ENCODE data around the gene JAK3. TPM values are rescaled to one million over a fixed set of nuclear protein-coding genes. Genes with fewer than 3 reads are reported as not detected.

JAK3 gene
- total RNA-seq, 1 experiment from 2014 or later: 0.37 TPM

DNA sequence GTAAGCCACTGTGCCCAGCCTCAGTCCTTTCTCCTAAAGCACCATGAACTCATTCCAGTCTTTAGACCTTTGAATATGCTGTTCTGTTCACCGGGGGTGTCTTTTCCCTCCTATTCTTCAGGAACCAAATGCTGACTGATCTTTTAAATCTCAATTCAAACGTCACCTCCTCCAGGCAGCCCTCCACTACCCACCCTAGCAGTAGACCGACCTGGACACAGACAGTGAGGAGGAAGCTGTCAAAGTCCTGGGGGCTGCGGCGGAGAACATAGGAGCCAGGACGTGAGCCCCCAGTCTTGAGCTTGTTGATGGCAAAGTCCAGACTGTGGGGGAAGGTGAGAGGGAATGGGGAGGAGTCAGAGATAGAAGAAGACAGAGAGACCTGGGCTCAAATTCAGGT lies 7.8 kb downstream of the JAK3 start:
- no peak for DNase-seq (ENCODE audit: low spot score)

GRCh38 chr19:17837972-17838371 lies 9.8 kb downstream of the JAK3 start:
- no peak for DNase-seq (ENCODE audit: low spot score)

- no peak for DNase-seq (ENCODE audit: low spot score)
Observed at GRCh38 chr19:17836530-17836929, 11.3 kb downstream of the JAK3 start.

- DNase-seq (ENCODE audit: low spot score): no peak
Observed at GRCh38 chr19:17835182-17836006, 12.4 kb downstream of the JAK3 start.

GRCh38 chr19:17834350-17835181 lies 13.2 kb downstream of the JAK3 start:
- DNase-seq (ENCODE audit: low spot score): no peak

GRCh38 chr19:17832443-17833208 lies 15.2 kb downstream of the JAK3 start:
- no peak for DNase-seq (ENCODE audit: low spot score)

DNA sequence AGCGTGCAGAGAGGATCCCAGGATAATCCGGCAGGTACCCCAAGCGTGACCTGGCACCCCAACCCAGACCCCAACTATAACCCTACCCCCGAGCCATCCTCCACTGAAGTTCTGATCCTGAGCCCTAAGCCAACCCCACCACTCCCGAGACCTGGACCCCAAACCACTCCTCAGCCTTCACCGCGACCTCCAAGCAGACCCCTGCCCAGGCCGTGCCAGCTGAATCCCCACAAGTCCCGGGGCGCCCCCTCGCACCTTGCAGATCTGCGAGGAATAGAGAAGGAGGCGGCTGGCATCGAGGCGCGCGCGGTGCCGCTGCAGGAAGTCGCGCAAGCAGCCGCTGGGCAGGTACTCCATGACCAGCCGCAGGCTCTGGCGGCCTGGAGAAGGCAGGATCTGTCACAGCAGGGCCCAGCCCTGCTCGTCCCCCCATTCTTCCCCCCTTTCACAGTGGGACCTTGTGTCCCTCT lies 16.3 kb downstream of the JAK3 start:
- DNase-seq (ENCODE audit: low spot score): no peak

DNA sequence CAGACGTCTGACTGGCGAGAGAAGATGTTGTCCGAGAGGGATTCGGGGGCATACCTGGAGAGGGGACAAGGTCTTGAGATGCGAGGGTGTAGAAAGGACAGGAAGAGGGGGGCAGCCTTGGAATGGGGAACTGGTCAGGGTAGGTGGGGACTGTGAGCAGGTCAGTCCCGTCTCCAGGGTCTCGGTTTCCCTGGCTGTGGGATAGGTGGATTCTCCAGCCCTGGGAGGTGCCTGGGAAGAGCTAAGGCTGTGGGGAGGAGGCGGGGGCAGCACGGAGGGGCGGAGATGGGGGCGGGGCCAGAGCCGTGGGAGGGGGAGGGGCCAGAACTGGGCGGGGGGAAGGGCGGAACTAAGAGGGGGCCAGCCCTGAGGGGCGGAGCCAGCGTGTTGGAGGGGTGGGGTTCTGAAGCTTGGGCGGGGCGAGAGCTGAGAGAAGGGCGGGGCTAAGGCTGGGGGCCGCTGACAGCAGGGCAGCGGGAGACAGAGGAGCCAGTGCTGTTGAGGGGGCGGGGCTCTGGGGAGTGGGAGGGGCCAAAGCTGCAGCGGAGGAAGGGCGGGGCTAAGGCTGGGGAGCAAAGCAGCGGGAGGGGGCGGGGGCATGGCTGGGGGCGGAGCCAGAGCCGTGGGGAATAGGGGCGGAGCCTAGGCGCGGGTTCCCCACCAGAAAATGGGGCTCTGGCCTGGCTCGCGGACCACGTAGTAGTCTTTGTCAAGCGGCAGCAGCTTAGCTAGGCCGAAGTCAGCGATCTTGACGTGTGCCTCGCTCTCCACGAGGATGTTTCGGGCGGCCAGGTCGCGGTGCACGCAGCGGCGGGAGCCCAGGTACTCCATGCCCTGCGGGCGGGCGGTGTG lies 17.0 kb downstream of the JAK3 start:
- DNase-seq (ENCODE audit: low spot score): peak; percentile 54

DNA sequence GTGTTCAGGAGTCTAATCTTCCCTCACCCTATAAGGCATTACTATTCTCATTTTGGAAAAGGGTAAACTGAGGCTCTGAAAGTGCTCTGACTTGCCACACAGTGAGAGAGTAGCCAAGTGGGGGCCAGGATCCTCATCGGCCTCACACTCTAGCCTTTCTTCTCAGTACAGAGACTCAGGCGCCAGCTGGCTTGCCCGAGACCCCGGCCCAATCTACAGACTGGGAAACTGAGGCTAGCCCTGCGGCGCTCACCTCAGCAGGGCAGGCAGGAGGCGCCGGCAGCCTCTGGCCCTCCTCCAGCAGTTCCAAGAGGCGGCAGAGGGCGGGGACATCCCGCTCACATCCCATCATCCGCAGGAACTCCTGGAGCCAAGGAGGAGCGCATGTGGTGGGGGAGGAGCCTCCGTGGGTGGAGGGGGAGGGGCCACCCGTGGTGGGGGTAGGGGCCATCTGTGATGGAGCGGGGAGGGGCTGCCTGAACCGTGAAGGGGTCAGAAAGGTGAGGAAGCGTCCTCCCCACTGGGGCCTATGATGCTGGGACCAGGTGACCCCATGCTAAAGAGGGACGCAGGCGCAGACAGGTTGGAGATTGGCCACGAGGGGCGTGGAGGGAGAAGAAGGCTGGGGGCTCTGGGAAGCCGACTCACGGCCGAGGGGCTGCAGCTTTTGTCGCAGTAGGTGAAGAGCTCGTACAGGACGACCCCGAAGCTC lies 17.8 kb downstream of the JAK3 start:
- DNase-seq (ENCODE audit: low spot score): peak; percentile 77

GRCh38 chr19:17826508-17827056 lies 21.2 kb downstream of the JAK3 start:
- DNase-seq (ENCODE audit: low spot score): no peak

DNA sequence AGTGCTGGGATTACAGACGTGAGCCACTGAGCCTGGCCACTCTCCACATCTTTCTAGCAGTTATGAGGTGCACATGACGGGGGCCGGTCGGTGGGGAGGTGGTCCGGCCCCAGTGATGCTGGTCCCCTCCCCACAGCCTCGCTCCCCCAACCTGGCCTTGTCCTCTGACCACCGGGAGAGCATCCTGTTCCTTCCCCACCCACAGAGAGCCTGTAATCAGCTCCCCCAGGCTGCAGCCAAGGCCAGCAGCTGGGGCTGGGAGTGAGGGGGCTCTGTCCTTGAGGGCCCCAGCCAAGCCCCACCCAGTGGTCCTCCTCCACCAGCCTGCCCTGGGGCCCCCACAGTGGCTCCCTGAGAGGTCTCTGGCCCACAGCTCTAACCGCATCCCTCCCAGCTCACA lies 23.4 kb downstream of the JAK3 start:
- no peak for DNase-seq (ENCODE audit: low spot score)

DNA sequence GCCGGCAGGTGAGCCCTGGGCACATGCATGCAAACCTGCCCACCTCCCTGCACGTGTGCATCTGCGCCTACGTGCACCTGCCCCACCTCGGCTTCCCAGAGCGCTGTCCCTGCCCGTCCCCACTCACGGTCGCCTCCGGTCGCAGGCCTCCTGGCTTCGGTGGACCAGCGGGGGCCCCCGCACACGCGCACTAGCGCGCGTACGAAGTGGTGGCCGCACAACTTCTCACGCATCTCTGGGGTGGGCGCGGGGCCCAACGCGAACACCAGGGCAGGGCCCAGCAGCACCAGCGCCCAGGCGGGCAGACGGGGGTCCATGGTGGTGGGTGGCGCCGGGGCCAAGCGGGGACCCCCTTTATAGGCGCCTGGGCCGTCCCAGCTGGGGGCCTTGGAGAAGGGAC lies 26.6 kb downstream of the JAK3 start, which contains the start of gene INSL3:
TSS of gene INSL3 (minus strand) at position 330 of the 400 bp plus-strand sequence. CDS start at position 317, 13 bp downstream.
- DNase-seq (ENCODE audit: low spot score): no peak

DNA sequence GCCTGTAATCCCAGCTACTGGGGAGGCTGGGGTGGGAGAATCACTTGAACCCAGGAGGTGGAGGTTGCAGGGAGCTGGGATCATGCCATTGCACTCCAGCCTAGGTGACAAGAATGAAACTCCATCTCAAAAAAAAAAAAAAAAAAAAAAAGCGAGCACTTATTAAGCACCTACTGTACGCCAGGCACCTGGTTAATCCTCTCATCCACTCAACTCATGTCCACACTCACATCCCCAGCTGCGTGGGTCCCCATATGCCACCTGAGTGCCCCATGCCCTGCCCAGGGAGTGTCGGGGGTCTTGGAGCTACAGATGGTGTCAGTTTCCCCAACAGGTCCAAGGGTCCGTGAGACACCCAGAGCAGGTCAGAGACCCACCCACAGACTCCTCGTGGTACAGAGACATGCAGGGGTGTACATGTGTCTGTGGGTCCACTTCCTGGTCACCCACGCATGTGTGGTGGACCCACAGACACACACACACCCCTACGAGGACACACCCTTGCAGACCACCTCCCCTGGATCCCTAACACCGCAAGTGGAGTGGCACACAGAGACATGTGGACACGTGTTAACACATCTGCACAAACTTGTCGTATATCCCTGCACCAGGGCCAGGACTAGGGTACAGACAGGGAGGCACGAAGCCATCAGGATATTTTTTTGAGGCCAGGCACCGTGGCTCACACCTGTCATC lies 30.0 kb downstream of the JAK3 start:
- no peak for DNase-seq (ENCODE audit: low spot score)

GRCh38 chr19:17812099-17812498 lies 35.7 kb downstream of the JAK3 start:
- DNase-seq (ENCODE audit: low spot score): no peak

DNA sequence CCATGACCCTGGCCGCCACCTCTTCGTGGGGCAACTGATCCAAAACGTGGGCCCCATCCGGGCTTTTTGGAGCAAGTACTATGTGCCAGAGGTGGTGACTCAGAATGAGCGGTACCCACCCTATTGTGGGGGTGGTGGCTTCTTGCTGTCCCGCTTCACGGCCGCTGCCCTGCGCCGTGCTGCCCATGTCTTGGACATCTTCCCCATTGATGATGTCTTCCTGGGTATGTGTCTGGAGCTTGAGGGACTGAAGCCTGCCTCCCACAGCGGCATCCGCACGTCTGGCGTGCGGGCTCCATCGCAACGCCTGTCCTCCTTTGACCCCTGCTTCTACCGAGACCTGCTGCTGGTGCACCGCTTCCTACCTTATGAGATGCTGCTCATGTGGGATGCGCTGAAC lies 36.1 kb downstream of the JAK3 start:
- DNase-seq (ENCODE audit: low spot score): no peak

DNA sequence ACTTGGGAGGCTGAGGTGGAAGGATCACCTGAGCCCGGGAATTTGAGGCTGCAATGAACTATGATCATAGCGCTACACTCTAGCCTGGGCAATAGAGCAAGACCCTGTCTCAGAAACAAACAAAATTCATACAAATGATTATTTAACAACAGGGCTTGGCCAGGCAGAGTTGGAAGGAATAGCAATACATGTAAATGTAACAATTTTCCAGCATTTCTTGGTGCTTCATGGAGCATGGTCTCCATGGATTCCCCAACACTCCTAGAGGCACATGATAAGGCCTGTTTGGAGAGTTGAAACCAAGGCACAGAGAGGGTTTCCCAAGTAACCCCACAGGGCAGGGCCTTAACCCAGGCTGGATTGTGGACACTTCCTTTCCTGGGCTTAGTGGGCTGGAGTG lies 36.7 kb downstream of the JAK3 start:
- no peak for DNase-seq (ENCODE audit: low spot score)

GRCh38 chr19:17807731-17808316 lies 40.0 kb downstream of the JAK3 start:
- no peak for DNase-seq (ENCODE audit: low spot score)

GRCh38 chr19:17806945-17807344 lies 40.8 kb downstream of the JAK3 start:
- no peak for DNase-seq (ENCODE audit: low spot score)

DNA sequence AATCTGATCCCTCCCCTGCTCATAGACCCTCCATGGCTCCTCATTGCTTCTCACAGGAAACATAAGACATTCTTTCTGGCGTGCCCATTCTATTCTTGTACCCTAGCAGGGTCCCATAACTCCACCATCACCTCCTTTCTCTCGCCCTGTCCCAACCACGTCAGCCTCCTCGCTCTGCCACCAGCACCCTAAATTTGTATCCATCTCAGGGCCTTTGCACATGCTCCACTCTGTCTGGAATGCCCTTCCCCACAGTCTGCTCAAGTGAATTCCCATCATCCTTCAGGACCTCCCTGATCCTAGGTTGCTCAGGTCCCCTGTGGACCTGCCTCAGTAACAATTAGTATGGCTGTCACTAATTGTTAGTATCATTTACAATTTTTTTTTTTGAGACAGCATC lies 42.4 kb downstream of the JAK3 start:
- no peak for DNase-seq (ENCODE audit: low spot score)

Data from H4 (cell line).